Brain microvascular endothelial cell (primary cell): ENCODE measurements around the gene TRIM37.
"Not testable (repeated sequence)": the region's sequence is repeated elsewhere in the genome, so short reads cannot be mapped to it uniquely, and the experiment has no call there.

Experiments used
- DNase-seq: peaks from one replicate; pipeline ENCODE4 v3.0.0-alpha.2; 2020
- H3K27ac ChIP-seq: fragments of 250-450 bp; sonication (Bioruptor Pico); 2 replicates; pipeline ENCODE4 v1.5.1; 2020; ENCODE audit warnings: mild to moderate bottlenecking, moderate library complexity
- H3K27me3 ChIP-seq: fragments of 250-450 bp; sonication (Bioruptor Pico); replicated peaks from 2 replicates; pipeline ENCODE4 v1.5.1; 2020; ENCODE audit warnings: mild to moderate bottlenecking
- H3K36me3 ChIP-seq: fragments of 250-450 bp; sonication (Bioruptor Pico); replicated peaks from 2 replicates; pipeline ENCODE4 v1.5.1; 2020; ENCODE audit warnings: mild to moderate bottlenecking
- H3K4me3 ChIP-seq: 2 replicates; pipeline ENCODE4 v1.5.1; 2011; ENCODE audit warnings: low read depth, mild to moderate bottlenecking, control low read depth, low read length, moderate library complexity
- CTCF ChIP-seq: IDR thresholded peaks from 2 replicates; pipeline ENCODE4 v1.5.1; 2011; ENCODE audit warnings: low read depth, mild to moderate bottlenecking, moderate library complexity, low read length, control low read depth, inconsistent platforms; ENCODE audit errors: missing control alignments
- in situ Hi-C: cut with HindIII; loops from 2 replicates; pipeline ENCODE4 v1.10.0; 2017; ENCODE audit warnings: low sequenced_read_pairs, low pct_ligation_motif_present

The TRIM37 gene

GRCh38 chr17:58966208-58966607 lies 140.5 kb downstream of the TRIM37 start:
- no peaks in the 10 kb centered on the region for H3K36me3 ChIP-seq
- H3K27me3 ChIP-seq, result no peaks in the 10 kb centered on the region
- no peak overlapping the region for H3K4me3 ChIP-seq
- no peak for DNase-seq
- in situ Hi-C loops, result no loop called here
- TF ChIP-seq CTCF, result no peak
- H3K27ac ChIP-seq, result no peak overlapping the region

DNA sequence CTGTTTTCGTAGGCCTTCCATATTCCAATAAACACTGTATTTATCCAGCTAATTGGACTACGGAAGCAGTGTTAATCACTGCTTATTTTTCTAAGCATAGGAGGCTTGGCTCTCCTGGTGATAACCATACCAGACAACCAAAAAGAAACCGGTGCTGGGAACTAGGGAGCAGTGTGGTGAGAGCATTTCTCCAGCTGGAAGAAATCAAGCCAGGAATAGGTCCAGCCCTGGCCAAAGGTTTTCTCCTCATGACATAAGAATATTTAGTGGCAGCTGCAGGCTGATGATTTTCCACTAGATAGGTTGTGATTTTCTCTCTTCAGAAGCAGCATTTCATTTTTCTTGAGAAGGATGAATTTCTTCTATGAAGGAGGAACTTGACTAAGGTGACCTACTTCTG lies 141.5 kb downstream of the TRIM37 start:
- no peak for DNase-seq
- in situ Hi-C loops, result no loop called here
- Histone ChIP-seq H3K36me3 (no peaks in the 10 kb centered on the region), H3K27ac (no peak overlapping the region), H3K27me3 (no peaks in the 10 kb centered on the region), H3K4me3 (no peak overlapping the region)
- no peak for TF ChIP-seq CTCF

GRCh38 chr17:58960068-58960467 lies 146.6 kb downstream of the TRIM37 start:
- Histone ChIP-seq H3K27me3 (no peaks in the 10 kb centered on the region), H3K4me3 (no peak overlapping the region), H3K36me3 (no peaks in the 10 kb centered on the region), H3K27ac (no peak overlapping the region)
- in situ Hi-C loops, result no loop called here
- peak; percentile 55 for TF ChIP-seq CTCF
- DNase-seq, result peak; percentile 68

DNA sequence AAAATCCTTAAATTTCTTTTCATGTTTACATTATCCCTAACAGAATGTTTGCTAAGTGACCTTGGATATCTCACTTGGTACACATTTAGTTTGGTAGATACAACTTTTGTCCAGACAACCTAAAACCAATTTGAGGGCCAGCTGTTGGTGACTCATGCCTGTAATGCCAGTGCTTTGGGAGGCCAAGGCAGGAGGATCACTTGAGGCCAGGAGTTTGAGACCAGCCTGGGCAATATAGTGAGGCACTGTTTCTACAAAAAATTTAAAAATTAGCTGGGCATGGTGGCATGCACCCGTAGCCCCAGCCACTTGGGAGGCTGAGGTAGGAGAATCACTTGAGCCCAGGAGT lies 149.0 kb downstream of the TRIM37 start:
- H3K4me3 ChIP-seq, H3K27me3 ChIP-seq, DNase-seq, in situ Hi-C loops, H3K36me3 ChIP-seq: not testable (repeated sequence)
- peak overlapping the region; percentile 84 for H3K27ac ChIP-seq

GRCh38 chr17:58956997-58957724 lies 149.5 kb downstream of the TRIM37 start:
- TF ChIP-seq CTCF, result no peak
- DNase-seq, result peak; percentile 86
- Histone ChIP-seq H3K36me3 (no peaks in the 10 kb centered on the region), H3K27ac (peak overlapping the region; percentile 84), H3K4me3 (peak overlapping the region; percentile 9), H3K27me3 (no peaks in the 10 kb centered on the region)
- in situ Hi-C loops, result no loop called here

DNA sequence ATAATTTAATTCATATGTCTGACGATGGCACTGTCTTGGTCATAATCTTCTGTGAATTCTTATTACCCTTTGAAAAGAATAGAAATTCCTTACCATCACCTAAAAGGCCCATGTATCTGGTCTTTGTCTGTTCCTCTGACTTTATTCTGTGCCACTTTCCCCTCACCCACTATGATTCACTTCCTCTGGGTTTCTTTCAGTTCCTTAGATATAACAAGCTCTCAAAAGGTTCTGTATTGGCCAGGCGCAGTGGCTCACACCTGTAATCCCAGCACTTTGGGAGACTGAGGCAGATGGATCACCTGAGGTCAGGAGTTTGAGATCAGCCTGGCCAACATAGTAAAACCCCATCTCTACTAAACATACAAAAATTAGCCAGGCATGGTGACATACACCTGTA lies 152.3 kb downstream of the TRIM37 start:
- DNase-seq, H3K36me3 ChIP-seq, H3K27me3 ChIP-seq, H3K27ac ChIP-seq, H3K4me3 ChIP-seq, in situ Hi-C loops: not testable (repeated sequence)

GRCh38 chr17:58947824-58948223 lies 158.9 kb downstream of the TRIM37 start:
- TF ChIP-seq CTCF, result no peak
- H3K27ac ChIP-seq, result no peak overlapping the region

More at GRCh38 chr17:58947824-58948223, 158.9 kb downstream of the TRIM37 start:
- in situ Hi-C loops, result no loop called here
- H3K27me3 ChIP-seq, result no peaks in the 10 kb centered on the region
- H3K36me3 ChIP-seq, result no peaks in the 10 kb centered on the region
- DNase-seq, result no peak
- no peak overlapping the region for H3K4me3 ChIP-seq
